K562 (cell line): Measurements from ENCODE around the gene MC3R. TPM values are rescaled to one million over a fixed set of nuclear protein-coding genes. Genes with fewer than 3 reads are reported as not detected.

Source experiments
- ATF3 ChIP-seq, 2 experiments: fragments of 450-650 bp in 1 of 2; sonication (generic) in 1 of 2; formaldehyde crosslinking in 1 of 2; IDR thresholded peaks in 1 of 2; conservative IDR thresholded peaks in 1 of 2; 2 replicates each; pipeline versions ENCODE4 v1.6.1 to v1.8.1; 2016 to 2023; ENCODE audit warnings: mild to moderate bottlenecking in 2 of 2, moderate library complexity in 2 of 2, inconsistent platforms in 1 of 2, missing genetic modification reagents in 1 of 2
- CREB5 ChIP-seq: fragments of 250-450 bp; sonication (Bioruptor Pico); IDR thresholded peaks from 2 replicates; pipeline ENCODE4 v1.5.0; 2020; ENCODE audit warnings: mild to moderate bottlenecking
- CXXC5 ChIP-seq: fragments of 250-450 bp; sonication (Bioruptor Pico); IDR thresholded peaks from 2 replicates; pipeline ENCODE4 v1.8.0; 2022; ENCODE audit warnings: inconsistent platforms, mild to moderate bottlenecking, moderate library complexity
- FOXP4 ChIP-seq: sonication (generic); formaldehyde crosslinking; IDR thresholded peaks from 2 replicates; pipeline ENCODE4 v1.8.0; 2022; ENCODE audit warnings: mild to moderate bottlenecking, missing genetic modification reagents, borderline replicate concordance
- IRF9 ChIP-seq: fragments of 450-650 bp; IDR thresholded peaks from 2 replicates; pipeline ENCODE4 v1.6.1; 2016; ENCODE audit warnings: missing biosample characterization, missing genetic modification characterization
- KDM5B ChIP-seq: fragments of 200-600 bp; sonication (generic); IDR thresholded peaks from 2 replicates; pipeline ENCODE4 v1.6.1; 2012; ENCODE audit warnings: low read depth, mild to moderate bottlenecking, moderate library complexity, low read length, control low read depth, inconsistent platforms; ENCODE audit not compliant: insufficient replicate concordance
- NR1H2 ChIP-seq: sonication (generic); formaldehyde crosslinking; IDR thresholded peaks from 2 replicates; pipeline ENCODE4 v1.4.0; 2020; ENCODE audit warnings: mild to moderate bottlenecking, missing genetic modification reagents
- POLR2AphosphoS5 ChIP-seq: IDR thresholded peaks from 2 replicates; pipeline ENCODE4 v1.6.1; 2011; ENCODE audit warnings: mild to moderate bottlenecking, low read depth, low read length, moderate library complexity; ENCODE audit not compliant: control insufficient read depth, insufficient read depth
- RB1 ChIP-seq: fragments of 450-650 bp; IDR thresholded peaks from 2 replicates; pipeline ENCODE4 v1.6.1; 2017; ENCODE audit warnings: low read depth, mild to moderate bottlenecking
- SMC3 ChIP-seq: conservative IDR thresholded peaks from 2 replicates; pipeline ENCODE4 v1.6.1; 2011; ENCODE audit warnings: low read depth, low read length, improper control_type of control experiment; ENCODE audit not compliant: insufficient read depth
- STAG1 ChIP-seq: sonication (generic); formaldehyde crosslinking; IDR thresholded peaks from 2 replicates; pipeline ENCODE4 v1.5.0; 2020; ENCODE audit warnings: missing genetic modification reagents, borderline replicate concordance
- THAP12 ChIP-seq: fragments of 250-450 bp; sonication (Bioruptor Pico); IDR thresholded peaks from 2 replicates; pipeline ENCODE4 v1.9.0; 2021; ENCODE audit warnings: mild to moderate bottlenecking, inconsistent platforms
- U2AF1 ChIP-seq: fragments of 200-400 bp; formaldehyde crosslinking; optimal IDR thresholded peaks from 2 replicates; pipeline ENCODE3; 2017; ENCODE audit warnings: mild to moderate bottlenecking, low read depth, low read length, moderate library complexity
- polyA plus RNA-seq, 8 experiments: library from polyadenylated mRNA; depleted of rRNA in 4 of 8; stranded (reverse) in 5 of 8; unstranded in 3 of 8; fragments of >200 nt; fragmentation: Nextera tagmentation in 2 of 8; fragmentation: Illumina TruSeq in 1 of 8; extraction: Ambion mirVana in 2 of 8; extraction: Trizol in 1 of 8; gene quantifications; 2 replicates each; pipeline versions ENCODE4 v1.2.1 to v1.2.3, GENCODE V29; 2011 to 2014; ENCODE audit warnings: inconsistent platforms in 1 of 8, missing spikeins in 1 of 8
- total RNA-seq, 7 experiments: library from RNA; depleted of rRNA in 6 of 7; stranded (reverse); fragments of >200 nt in 6 of 7; fragmentation: Illumina TruSeq in 2 of 7; extraction: Trizol in 2 of 7; gene quantifications; 2 replicates each; pipeline versions ENCODE4 v1.2.1 to v1.2.3, GENCODE V29; 2011 to 2021; ENCODE audit warnings: low replicate concordance in 1 of 7

Gene MC3R
- total and polyA plus RNA-seq, 9 of the 15 experiments (the other 6 are each of a cell fraction or from before 2014, with no cell fraction given) = not detected

GRCh38 chr20:56249244-56249955 lies 868 bp downstream of the MC3R start (continued):
- no peak for TF ChIP-seq CREB5 (CRISPR knock-in tag)
- no peak for TF ChIP-seq THAP12
- no peak for TF ChIP-seq NR1H2 (CRISPR knock-in tag)
- TF ChIP-seq IRF9 (tag) = peak; percentile 91
- TF ChIP-seq U2AF1 = no peak
- TF ChIP-seq FOXP4 (CRISPR knock-in tag) = peak; percentile 36; the same call in 1 of the 2 replicates
- peak; percentile 74; the same call in 1 of the 2 replicates for TF ChIP-seq STAG1 (CRISPR knock-in tag)
- TF ChIP-seq RB1 = 0 out of 2 replicates have a peak, but pooled peaks have one; percentile 27
- no peak for TF ChIP-seq POLR2AphosphoS5
- no peak for TF ChIP-seq CXXC5 (CRISPR knock-in tag)
- no peak for TF ChIP-seq KDM5B
- TF ChIP-seq SMC3 = peak; percentile 76
- TF ChIP-seq ATF3 (IDR thresholded peaks at IDR 0.05) = peak; percentile 49
- no peak for TF ChIP-seq ATF3 (CRISPR knock-in tag; conservative IDR thresholded peaks at IDR 0.05)
